ENCODE measurements around the gene MINK1.

- TF ChIP-seq CTCF (IDR thresholded peaks at IDR 0.05): no peak
- TF ChIP-seq EP300 (IDR thresholded peaks at IDR 0.05): no peak
- TF ChIP-seq POLR2AphosphoS5 (IDR thresholded peaks at IDR 0.05): no peak
Observed at GRCh38 chr17:4785311-4786105, 47.6 kb upstream of the MINK1 start.

All from gastroesophageal sphincter (tissue), 3 donors.